GM19455 (cell line): Measurements from ENCODE around the gene LITAF.

ENCODE experiments used
- ATAC-seq: cut with Tn5 transposase; IDR thresholded peaks from one replicate; pipeline ENCODE4 v1.9.1; 2021; ENCODE audit not compliant: unreplicated experiment

LITAF gene

GRCh38 chr16:11497851-11498289 is 88.8 kb downstream of the LITAF start:
- ATAC-seq: no peak
